HG03432 (cell line): ENCODE results near the gene FAM216B.

ENCODE experiments used
- ATAC-seq: cut with Tn5 transposase; IDR thresholded peaks from one replicate; pipeline ENCODE4 v1.9.1; 2021; ENCODE audit warnings: mild to moderate bottlenecking, moderate library complexity; ENCODE audit not compliant: unreplicated experiment

FAM216B gene

GRCh38 chr13:42832341-42833096, 51.1 kb downstream of the FAM216B start:
- no peak for ATAC-seq

- ATAC-seq, result no peak
These were observed 53.6 kb downstream of the FAM216B start for GRCh38 chr13:42834946-42835345.

- ATAC-seq, result no peak
These were observed 55.7 kb downstream of the FAM216B start for GRCh38 chr13:42836930-42837690.
